ENCODE measurements around the gene EXPH5. TPM values are rescaled to one million over a fixed set of nuclear protein-coding genes. Genes with fewer than 3 reads are reported as not detected.

The EXPH5 gene
- total and polyA plus RNA-seq, 2 of the 8 experiments (the other 6 are each of a cell fraction or from before 2014, with no cell fraction given) = 1.1 to 11.5 TPM

GRCh38 chr11:108588287-108588686, 5.3 kb downstream of the EXPH5 start:
- H2AFZ ChIP-seq (ENCODE audit: low read length) = no peak overlapping the region
- H3K4me3 ChIP-seq (ENCODE audit: extremely low read depth in 1 of 4, insufficient read depth in 2 of 4, low read depth in 3 of 4, low read length in 4 of 4) = no peak overlapping the region
- no peak overlapping the region for H3K14ac ChIP-seq (ENCODE audit: insufficient read length)
- no peak overlapping the region for H3K18ac ChIP-seq (ENCODE audit: extremely low read depth, low read length)
- H3K79me2 ChIP-seq (ENCODE audit: control insufficient read depth in 1 of 2, insufficient read depth in 2 of 2, low read length in 2 of 2) = peaks cover 0 to 7% of the 10 kb centered on the region in 2 experiments; a peak in 1 of 4 replicates
- H3K4me1 ChIP-seq (replicated peaks in 1 of 4; ENCODE audit: control insufficient read depth in 3 of 4, insufficient read depth in 4 of 4, low read length in 3 of 4) = peaks cover 0 to 9% (median 4%) of the 10 kb centered on the region in 4 experiments; a peak in 4 of 7 replicates
- H3K27ac ChIP-seq (ENCODE audit: low read depth, low read length) = no peak overlapping the region
- no peak for DNase-seq (ENCODE audit: low read depth in 1 of 2, low spot score in 2 of 2)
- no peak overlapping the region for H2BK5ac ChIP-seq (ENCODE audit: low read depth, low read length)
- no peak overlapping the region for H3K23ac ChIP-seq (ENCODE audit: insufficient read length)
- no peaks in the 10 kb centered on the region for H4K20me1 ChIP-seq (replicated peaks in 1 of 2; ENCODE audit: control insufficient read depth in 1 of 2, insufficient read depth in 2 of 2, low read length in 2 of 2)
- CTCF ChIA-PET (ENCODE audit: partially characterized antibody) = interaction anchor here (0.6 to 2.7 kb wide), 5 partner anchors 9 to 60 kb away, joined by 3 to 12 read pairs (median 3); no protein-coding TSS in a partner anchor
- no peak overlapping the region for H4K5ac ChIP-seq (ENCODE audit: insufficient read length, low read depth, low read length)
- no peak overlapping the region for H3K9ac ChIP-seq (replicated peaks in 1 of 4; ENCODE audit: extremely low read depth in 1 of 4, low read depth in 3 of 4, low read length in 3 of 4)
- WGBS, 2 experiments (ENCODE audit: extremely low coverage in 1 of 2, insufficient coverage in 1 of 2, insufficient read length in 1 of 2, insufficient replicate concordance in 2 of 2, low coverage in 1 of 2, low lambda C conversion rate in 2 of 2, missing lambda C conversion rate in 1 of 2) = 88% methylated on average over 2 of the region's 2 CpGs; no CpG with 5 or more reads in 1 of the 2 experiments
- H2BK120ac ChIP-seq (replicated peaks; ENCODE audit: low read depth, low read length) = no peak overlapping the region
- no peaks in the 10 kb centered on the region for H3K79me1 ChIP-seq (ENCODE audit: low read depth, low read length)
- no peak overlapping the region for H3K56ac ChIP-seq (replicated peaks; ENCODE audit: insufficient read length, low read depth, low read length)
- peaks cover 0 to 10% (median 6%) of the 10 kb centered on the region in 4 experiments; a peak in 5 of 7 replicates for H3K27me3 ChIP-seq (replicated peaks in 1 of 4; ENCODE audit: control insufficient read depth in 3 of 4, extremely low read depth in 1 of 4, insufficient read depth in 3 of 4, low read length in 3 of 4)
- FAIRE-seq = no peak
- H4K91ac ChIP-seq (replicated peaks; ENCODE audit: insufficient read length, low read length) = no peak overlapping the region
- H3K23me2 ChIP-seq (ENCODE audit: low read depth, low read length) = peaks cover 7% of the 10 kb centered on the region
- no peak overlapping the region for H3K4me2 ChIP-seq (ENCODE audit: insufficient read depth in 1 of 2, low read depth in 2 of 2, low read length in 2 of 2)
- H2BK15ac ChIP-seq (ENCODE audit: low read length) = no peak overlapping the region
- no peak overlapping the region for H4K8ac ChIP-seq (ENCODE audit: extremely low read depth, insufficient read depth, low read length)
- POLR2A ChIA-PET (ENCODE audit: partially characterized antibody) = interaction anchor here (1.3 kb wide), 1 partner anchor 23 kb away, joined by 3 read pairs; no protein-coding TSS in a partner anchor
- H2AK5ac ChIP-seq (ENCODE audit: low read depth, low read length) = no peak overlapping the region
- H2BK20ac ChIP-seq (ENCODE audit: low read length) = no peak overlapping the region
- H3K36me3 ChIP-seq (ENCODE audit: control insufficient read depth in 2 of 4, insufficient read depth in 4 of 4, low read length in 3 of 4) = no peaks in the 10 kb centered on the region
- no peak overlapping the region for H2BK12ac ChIP-seq (ENCODE audit: low read depth, low read length)
- no peak overlapping the region for H3K4ac ChIP-seq (replicated peaks; ENCODE audit: insufficient read length, low read depth, low read length)
- no peaks in the 10 kb centered on the region for H3K9me3 ChIP-seq (ENCODE audit: insufficient read depth in 2 of 2, low read depth in 1 of 2, low read length in 1 of 2)
- TF ChIP-seq CTCF (IDR thresholded peaks at IDR 0.05; ENCODE audit: control extremely low read depth in 1 of 3, insufficient read depth in 1 of 3, low read depth in 1 of 3, low read length in 3 of 3) = no peak
- TF ChIP-seq GTF2F1 (IDR thresholded peaks at IDR 0.05; ENCODE audit: borderline replicate concordance, low read depth, low read length) = no peak
- no peak for TF ChIP-seq TEAD4 (IDR thresholded peaks at IDR 0.05; ENCODE audit: low read depth, low read length)
- no peak for TF ChIP-seq KDM1A (IDR thresholded peaks at IDR 0.05; ENCODE audit: borderline replicate concordance, low read length)
- no peak for TF ChIP-seq SIX5 (IDR thresholded peaks at IDR 0.05; ENCODE audit: low read depth, low read length)
- no peak for TF ChIP-seq ATF2 (IDR thresholded peaks at IDR 0.05; ENCODE audit: low read length)
- no peak for TF ChIP-seq NRF1 (IDR thresholded peaks at IDR 0.05; ENCODE audit: low read depth, low read length)
- no peak for TF ChIP-seq JUN (IDR thresholded peaks at IDR 0.05; ENCODE audit: low read depth, low read length)
- no peak for TF ChIP-seq JUND (IDR thresholded peaks at IDR 0.05; ENCODE audit: low read length)
- TF ChIP-seq TBP (IDR thresholded peaks at IDR 0.05; ENCODE audit: low read depth, low read length) = no peak
